Liver (tissue), 9 donors: Measurements from ENCODE around the gene IRX6. TPM values are rescaled to one million over a fixed set of nuclear protein-coding genes. Genes with fewer than 3 reads are reported as not detected.

Source experiments
- DNase-seq: peaks from one replicate; pipeline ENCODE4 v3.0.0-alpha.2; 2017; ENCODE audit warnings: low spot score
- H3K27ac ChIP-seq, 2 donors: one replicate each; pipeline ENCODE4 v1.7.0; 2013; ENCODE audit warnings: inconsistent platforms in 2 of 2, low read length in 2 of 2, control low read depth in 1 of 2, low read depth in 1 of 2, mild to moderate bottlenecking in 1 of 2
- H3K27me3 ChIP-seq, 4 donors: one replicate each; pipeline versions ENCODE4 v1.6.1 to v1.7.0; 2013; ENCODE audit warnings: low read length in 3 of 4, inconsistent platforms in 1 of 4, mild to moderate bottlenecking in 1 of 4, moderate library complexity in 1 of 4; ENCODE audit not compliant: control insufficient read depth in 4 of 4, insufficient read depth in 4 of 4
- H3K36me3 ChIP-seq, 4 donors: one replicate each; pipeline versions ENCODE4 v1.6.1 to v1.7.0; 2013; ENCODE audit warnings: low read length in 3 of 4, mild to moderate bottlenecking in 3 of 4, low read depth in 1 of 4, moderate library complexity in 1 of 4; ENCODE audit not compliant: control insufficient read depth in 4 of 4, insufficient read depth in 3 of 4
- H3K4me1 ChIP-seq, 4 donors: one replicate each; pipeline versions ENCODE4 v1.6.1 to v1.7.0; 2013; ENCODE audit warnings: low read length in 3 of 4, mild to moderate bottlenecking in 3 of 4, moderate library complexity in 1 of 4; ENCODE audit not compliant: control insufficient read depth in 4 of 4, insufficient read depth in 4 of 4
- H3K4me3 ChIP-seq, 3 donors: one replicate each; pipeline versions ENCODE4 v1.6.1 to v1.7.0; 2013; ENCODE audit warnings: low read length in 3 of 3, control low read depth in 1 of 3, low read depth in 1 of 3, mild to moderate bottlenecking in 1 of 3
- H3K9ac ChIP-seq, 2 donors: one replicate each; pipeline ENCODE4 v1.7.0; 2013; ENCODE audit warnings: low read length in 2 of 2, mild to moderate bottlenecking in 2 of 2, moderate library complexity in 2 of 2, control low read depth in 1 of 2, low read depth in 1 of 2
- H3K9me3 ChIP-seq, 4 donors: one replicate each; pipeline versions ENCODE4 v1.6.1 to v1.7.0; 2013; ENCODE audit warnings: low read length in 3 of 4; ENCODE audit not compliant: control insufficient read depth in 4 of 4
- CTCF ChIP-seq: fragments of 150-350 bp; IDR thresholded peaks from 2 replicates; pipeline ENCODE4 v1.5.1; 2017; ENCODE audit warnings: improper control_type of control experiment, low read depth, low read length; ENCODE audit not compliant: missing input control
- EGR1 ChIP-seq, 2 donors: IDR thresholded peaks; 2 replicates each; pipeline ENCODE4 v1.6.1; 2016 to 2018; ENCODE audit warnings: antibody characterized with exemption in 2 of 2, low read depth in 2 of 2
- FOXA1 ChIP-seq: IDR thresholded peaks from 2 replicates; pipeline ENCODE4 v1.6.1; 2016; ENCODE audit warnings: antibody characterized with exemption
- FOXA2 ChIP-seq: IDR thresholded peaks from 2 replicates; pipeline ENCODE4 v1.6.1; 2016; ENCODE audit warnings: antibody characterized with exemption
- GABPA ChIP-seq, 2 donors: IDR thresholded peaks in 1 of 2; conservative IDR thresholded peaks in 1 of 2; 2 replicates each; pipeline ENCODE4 v1.6.1; 2016; ENCODE audit warnings: antibody characterized with exemption in 2 of 2, mild to moderate bottlenecking in 1 of 2, moderate library complexity in 1 of 2
- HNF4A ChIP-seq, 2 donors: conservative IDR thresholded peaks; 2 replicates each; pipeline ENCODE4 v1.6.1; 2016; ENCODE audit warnings: antibody characterized with exemption in 2 of 2, mild to moderate bottlenecking in 2 of 2
- HNF4G ChIP-seq: IDR thresholded peaks from 2 replicates; pipeline ENCODE4 v1.6.1; 2016; ENCODE audit warnings: antibody characterized with exemption
- JUND ChIP-seq, 2 donors: IDR thresholded peaks; 2 replicates each; pipeline ENCODE4 v1.6.1; 2016; ENCODE audit warnings: antibody characterized with exemption in 2 of 2
- MAX ChIP-seq: IDR thresholded peaks from 2 replicates; pipeline ENCODE4 v1.6.1; 2016; ENCODE audit warnings: antibody characterized with exemption
- NR2F2 ChIP-seq: IDR thresholded peaks from 2 replicates; pipeline ENCODE4 v1.6.1; 2016; ENCODE audit warnings: antibody characterized with exemption
- RAD21 ChIP-seq, 2 donors: IDR thresholded peaks; 2 replicates each; pipeline ENCODE4 v1.6.1; 2016; ENCODE audit warnings: antibody characterized with exemption in 2 of 2, mild to moderate bottlenecking in 2 of 2
- REST ChIP-seq: IDR thresholded peaks from 2 replicates; pipeline ENCODE4 v1.6.1; 2016; ENCODE audit warnings: antibody characterized with exemption, mild to moderate bottlenecking
- RXRA ChIP-seq, 2 donors: IDR thresholded peaks; 2 replicates each; pipeline ENCODE4 v1.6.1; 2017 to 2018; ENCODE audit warnings: antibody characterized with exemption in 2 of 2, mild to moderate bottlenecking in 1 of 2
- SP1 ChIP-seq: IDR thresholded peaks from 2 replicates; pipeline ENCODE4 v1.6.1; 2018; ENCODE audit warnings: antibody characterized with exemption, mild to moderate bottlenecking
- TAF1 ChIP-seq: conservative IDR thresholded peaks from 2 replicates; pipeline ENCODE4 v1.6.1; 2016; ENCODE audit warnings: antibody characterized with exemption, mild to moderate bottlenecking
- YY1 ChIP-seq: IDR thresholded peaks from 2 replicates; pipeline ENCODE4 v1.6.1; 2016; ENCODE audit warnings: antibody characterized with exemption, mild to moderate bottlenecking
- ZBTB33 ChIP-seq: IDR thresholded peaks from 2 replicates; pipeline ENCODE4 v1.6.1; 2016; ENCODE audit warnings: antibody characterized with exemption
- WGBS: extraction: QIAGEN DNeasy Blood & Tissue Kit; methylation state at CpG from one replicate; pipeline ENCODE4 v1.1.7; 2013; 5-methylcytosine and 5-hydroxymethylcytosine counted together
- polyA plus RNA-seq, 2 donors: library from polyadenylated mRNA; stranded (reverse) in 1 of 2; unstranded in 1 of 2; fragments of 200-250 nt in 1 of 2; fragments of >200 nt in 1 of 2; fragmentation: Nextera tagmentation in 1 of 2; extraction: Ambion mirVana in 1 of 2; gene quantifications; one replicate each; pipeline versions ENCODE4 v1.2.1 to v1.2.3, GENCODE V29; 2013 to 2015
- total RNA-seq, 2 donors: library from RNA; depleted of rRNA; stranded (reverse); fragments of >200 nt; gene quantifications; one replicate each; pipeline ENCODE4 v1.2.3, GENCODE V29; 2014
- donor health status: healthy.
- donor health status: healthy.
- donor health status: healthy.
- donor health status: healthy.
- donor health status: healthy.

IRX6 gene
- total and polyA plus RNA-seq, 4 donors, result not detected

- Histone ChIP-seq H3K27me3 (no peaks in the 10 kb centered on the region), H3K9ac (no peak overlapping the region), H3K4me1 (no peaks in the 10 kb centered on the region), H3K27ac (no peak overlapping the region), H3K4me3 (no peak overlapping the region), H3K36me3 (no peaks in the 10 kb centered on the region), H3K9me3 (no peaks in the 10 kb centered on the region)
- 52% methylated on average over 7 of the region's 7 CpGs for WGBS
- TF ChIP-seq YY1, result no peak
- DNase-seq, result no peak
These were observed 53.8 kb downstream of the IRX6 start for GRCh38 chr16:55377840-55378239.

GRCh38 chr16:55378616-55379015 lies 54.6 kb downstream of the IRX6 start:
- no peaks in the 10 kb centered on the region for H3K36me3 ChIP-seq
- no peak overlapping the region for H3K9ac ChIP-seq
- no peak overlapping the region for H3K27ac ChIP-seq
- H3K4me1 ChIP-seq, result no peaks in the 10 kb centered on the region
- no peaks in the 10 kb centered on the region for H3K27me3 ChIP-seq
- no peak for DNase-seq
- no peaks in the 10 kb centered on the region for H3K9me3 ChIP-seq
- 89% methylated on average over 3 of the region's 3 CpGs for whole genome bisulfite sequencing
- TF ChIP-seq FOXA1 (no peak), TAF1 (no peak), REST (no peak), GABPA (IDR thresholded peaks at IDR 0.05 in 1 of 2, conservative IDR thresholded peaks at IDR 0.05 in 1 of 2) (no peak), RAD21 (IDR thresholded peaks at IDR 0.05) (no peak), HNF4G (no peak), FOXA2 (no peak), EGR1 (IDR thresholded peaks at IDR 0.05; ENCODE audit: low read depth in 2 of 2) (no peak), NR2F2 (no peak), RXRA (IDR thresholded peaks at IDR 0.05) (no peak), CTCF (no peak), SP1 (no peak), HNF4A (conservative IDR thresholded peaks at IDR 0.05) (no peak), ZBTB33 (no peak), YY1 (no peak), MAX (no peak), JUND (IDR thresholded peaks at IDR 0.05) (no peak)
- H3K4me3 ChIP-seq, result no peak overlapping the region
